Smooth muscle cell (in vitro differentiated cells): Measurements from ENCODE around the gene NACC2. TPM values are rescaled to one million over a fixed set of nuclear protein-coding genes. Genes with fewer than 3 reads are reported as not detected.
A peak's percentile ranks its signal among the peaks of the same experiment; 100 is the strongest.

Experiments
- DNase-seq: peaks from one replicate; lab custom pipeline; 2025; ENCODE audit not compliant: unreplicated experiment; lab: John Stamatoyannopoulos, UW
- H2AFZ ChIP-seq: fragments of 200-600 bp; sonication (generic); 2 replicates; pipeline ENCODE4 v1.6.0; 2016; ENCODE audit warnings: antibody characterized with exemption, low read depth, mild to moderate bottlenecking
- H3F3A ChIP-seq: fragments of 200-600 bp; sonication (generic); 2 replicates; pipeline ENCODE4 v1.6.0; 2017; ENCODE audit warnings: antibody characterized with exemption, low read depth
- H3K27ac ChIP-seq: fragments of 200-600 bp; sonication (generic); 2 replicates; pipeline ENCODE4 v1.5.1; 2016; ENCODE audit warnings: low read depth, mild to moderate bottlenecking
- H3K27me3 ChIP-seq: fragments of 200-600 bp; sonication (generic); 2 replicates; pipeline ENCODE4 v1.6.1; 2016; ENCODE audit warnings: low read depth, mild to moderate bottlenecking
- H3K36me3 ChIP-seq: fragments of 200-600 bp; sonication (generic); 2 replicates; pipeline ENCODE4 v1.5.1; 2016; ENCODE audit warnings: low read depth
- H3K4me1 ChIP-seq: fragments of 200-600 bp; sonication (generic); 2 replicates; pipeline ENCODE4 v1.5.1; 2016; ENCODE audit warnings: low read depth
- H3K4me2 ChIP-seq: fragments of 200-600 bp; sonication (generic); 2 replicates; pipeline ENCODE4 v1.6.0; 2016; ENCODE audit warnings: mild to moderate bottlenecking
- H3K4me3 ChIP-seq: fragments of 200-600 bp; sonication (generic); 2 replicates; pipeline ENCODE4 v1.5.1; 2016; ENCODE audit warnings: mild to moderate bottlenecking
- H3K79me2 ChIP-seq: fragments of 200-600 bp; sonication (generic); 2 replicates; pipeline ENCODE4 v1.6.0; 2016; ENCODE audit warnings: low read depth, mild to moderate bottlenecking
- H3K9ac ChIP-seq: fragments of 200-600 bp; sonication (generic); 2 replicates; pipeline ENCODE4 v1.6.0; 2016; ENCODE audit warnings: low read depth
- H3K9me3 ChIP-seq: fragments of 200-600 bp; sonication (generic); replicated peaks from 2 replicates; pipeline ENCODE4 v1.5.1; 2016; ENCODE audit warnings: low read depth
- H4K20me1 ChIP-seq: fragments of 200-600 bp; sonication (generic); 2 replicates; pipeline ENCODE4 v1.6.0; 2016; ENCODE audit warnings: low read depth
- WGBS: methylation state at CpG from one replicate; pipeline ENCODE4 v1.1.7; 2016; ENCODE audit warnings: low lambda C conversion rate; 5-methylcytosine and 5-hydroxymethylcytosine counted together
- polyA plus RNA-seq: library from polyadenylated mRNA; unstranded; fragments of >200 nt; fragmentation: Nextera tagmentation; extraction: Ambion mirVana; gene quantifications from 2 replicates; pipeline ENCODE4 v1.2.1, GENCODE V29; 2016
- total RNA-seq: library from RNA; depleted of rRNA; stranded (reverse); fragments of >200 nt; gene quantifications from 2 replicates; pipeline ENCODE4 v1.2.3, GENCODE V29; 2014
- TF ChIP-seq, protein P1 (sequence below): fragments of 200-600 bp; sonication (generic); IDR thresholded peaks from 2 replicates; pipeline ENCODE4 v1.5.1; 2017; ENCODE audit warnings: borderline replicate concordance, mild to moderate bottlenecking, antibody characterized with exemption; ENCODE audit not compliant: insufficient read depth, poor library complexity, severe bottlenecking

The NACC2 gene
- total and polyA plus RNA-seq, 2 experiments from 2014 or later = 6.7 to 8.8 TPM

- H4K20me1 ChIP-seq = peaks cover 8% of the 10 kb centered on the region
- no peaks in the 10 kb centered on the region for H3K36me3 ChIP-seq
- peak overlapping the region; percentile 76 for H3K4me3 ChIP-seq
- peak overlapping the region; percentile 81 for H3K27ac ChIP-seq
- peak overlapping the region; percentile 98 for H3K4me2 ChIP-seq
- H3F3A ChIP-seq = no peaks in the 10 kb centered on the region
- H3K9me3 ChIP-seq = no peaks in the 10 kb centered on the region
- H3K4me1 ChIP-seq = peaks cover 14% of the 10 kb centered on the region
- 58% methylated on average over 11 of the region's 11 CpGs for WGBS
- no peaks in the 10 kb centered on the region for H3K27me3 ChIP-seq
- TF ChIP-seq, protein P1, sequence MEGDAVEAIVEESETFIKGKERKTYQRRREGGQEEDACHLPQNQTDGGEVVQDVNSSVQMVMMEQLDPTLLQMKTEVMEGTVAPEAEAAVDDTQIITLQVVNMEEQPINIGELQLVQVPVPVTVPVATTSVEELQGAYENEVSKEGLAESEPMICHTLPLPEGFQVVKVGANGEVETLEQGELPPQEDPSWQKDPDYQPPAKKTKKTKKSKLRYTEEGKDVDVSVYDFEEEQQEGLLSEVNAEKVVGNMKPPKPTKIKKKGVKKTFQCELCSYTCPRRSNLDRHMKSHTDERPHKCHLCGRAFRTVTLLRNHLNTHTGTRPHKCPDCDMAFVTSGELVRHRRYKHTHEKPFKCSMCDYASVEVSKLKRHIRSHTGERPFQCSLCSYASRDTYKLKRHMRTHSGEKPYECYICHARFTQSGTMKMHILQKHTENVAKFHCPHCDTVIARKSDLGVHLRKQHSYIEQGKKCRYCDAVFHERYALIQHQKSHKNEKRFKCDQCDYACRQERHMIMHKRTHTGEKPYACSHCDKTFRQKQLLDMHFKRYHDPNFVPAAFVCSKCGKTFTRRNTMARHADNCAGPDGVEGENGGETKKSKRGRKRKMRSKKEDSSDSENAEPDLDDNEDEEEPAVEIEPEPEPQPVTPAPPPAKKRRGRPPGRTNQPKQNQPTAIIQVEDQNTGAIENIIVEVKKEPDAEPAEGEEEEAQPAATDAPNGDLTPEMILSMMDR = no peak
- peak overlapping the region; percentile 81 for H3K9ac ChIP-seq
- no peak overlapping the region for H2AFZ ChIP-seq
- peaks cover 25% of the 10 kb centered on the region for H3K79me2 ChIP-seq
- DNase-seq = no peak
Measured at GRCh38 chr9:136119883-136120393, 24.8 kb upstream of the NACC2 start.

GRCh38 chr9:136119061-136119882, 24.2 kb upstream of the NACC2 start:
- H3K27ac ChIP-seq = peak overlapping the region; percentile 81
- H3K36me3 ChIP-seq = no peaks in the 10 kb centered on the region
- H3K4me1 ChIP-seq = peaks cover 14% of the 10 kb centered on the region
- H3K9me3 ChIP-seq = no peaks in the 10 kb centered on the region
- peaks cover 11% of the 10 kb centered on the region for H4K20me1 ChIP-seq
- 4% methylated on average over 31 of the region's 64 CpGs for WGBS
- H3K4me2 ChIP-seq = peak overlapping the region; percentile 98
- H2AFZ ChIP-seq = peak overlapping the region; percentile 84
- peak; percentile 63 for DNase-seq
- TF ChIP-seq, protein P1 = no peak
- peak overlapping the region; percentile 76 for H3K4me3 ChIP-seq
- H3F3A ChIP-seq = no peaks in the 10 kb centered on the region
- peak overlapping the region; percentile 81 for H3K9ac ChIP-seq
- no peaks in the 10 kb centered on the region for H3K27me3 ChIP-seq
- H3K79me2 ChIP-seq = peaks cover 25% of the 10 kb centered on the region

GRCh38 chr9:136118320-136119060, 23.4 kb upstream of the NACC2 start, which contains the start of gene TMEM250:
TSS of gene TMEM250 (minus strand) at chr9:136118875. CDS start at chr9:136116900, 1,975 bp downstream.
- H3K27me3 ChIP-seq = no peaks in the 10 kb centered on the region
- H4K20me1 ChIP-seq = peaks cover 11% of the 10 kb centered on the region
- H3K36me3 ChIP-seq = no peaks in the 10 kb centered on the region
- peak within 1 kb of the TSS; percentile 84 for H2AFZ ChIP-seq
- peak within 1 kb of the TSS; percentile 76 for H3K4me3 ChIP-seq
- peaks cover 25% of the 10 kb centered on the region for H3K79me2 ChIP-seq
- 1% methylated on average over 90 of the region's 112 CpGs for WGBS
- TF ChIP-seq, protein P1 = peak; percentile 7
- peak within 1 kb of the TSS; percentile 98 for H3K4me2 ChIP-seq
- DNase-seq = peak; percentile 91
- H3F3A ChIP-seq = peaks cover under 1% of the 10 kb centered on the region
- no peaks in the 10 kb centered on the region for H3K9me3 ChIP-seq
- peaks cover 14% of the 10 kb centered on the region for H3K4me1 ChIP-seq
- H3K9ac ChIP-seq = peak within 1 kb of the TSS; percentile 81
- H3K27ac ChIP-seq = peak within 1 kb of the TSS; percentile 81
